Subcutaneous adipose tissue (tissue), 4 donors: ENCODE results near the gene SHISAL1. TPM values are rescaled to one million over a fixed set of nuclear protein-coding genes. Genes with fewer than 3 reads are reported as not detected.

Experiments
- CTCF ChIP-seq: fragments of 450-650 bp; IDR thresholded peaks from one replicate; pipeline ENCODE4 v1.5.1; 2016; ENCODE audit warnings: low read depth, mild to moderate bottlenecking, control low read depth, antibody characterized with exemption, moderate library complexity
- total RNA-seq, 4 donors: library from RNA; depleted of rRNA; stranded (reverse); fragments of >200 nt; gene quantifications; one replicate each; pipeline ENCODE4 v1.1.0, GENCODE V29; 2016

SHISAL1 gene
- total RNA-seq, 4 donors from 2014 or later = 0.34 to 0.49 (median 0.44) TPM; not detected in 1

- TF ChIP-seq CTCF = no peak
These were observed 75.5 kb downstream of the SHISAL1 start for GRCh38 chr22:44237290-44237689.

GRCh38 chr22:44231233-44231632 is 81.5 kb downstream of the SHISAL1 start:
- TF ChIP-seq CTCF = no peak

- no peak for TF ChIP-seq CTCF
These were observed 82.9 kb downstream of the SHISAL1 start for GRCh38 chr22:44229809-44230208.

GRCh38 chr22:44229331-44229730 is 83.4 kb downstream of the SHISAL1 start:
- TF ChIP-seq CTCF = no peak

- no peak for TF ChIP-seq CTCF
These were observed 86.9 kb downstream of the SHISAL1 start for GRCh38 chr22:44225812-44226211.

- no peak for TF ChIP-seq CTCF
These were observed 87.6 kb downstream of the SHISAL1 start for GRCh38 chr22:44225091-44225689.

GRCh38 chr22:44224166-44224565 is 88.6 kb downstream of the SHISAL1 start:
- no peak for TF ChIP-seq CTCF
